Right ventricle myocardium superior (tissue), 1 donor: ENCODE results near the gene NOP9. TPM values are rescaled to one million over a fixed set of nuclear protein-coding genes. Genes with fewer than 3 reads are reported as not detected.

Experiments
- ATAC-seq: fragments of 200-7000 bp; cut with Tn5 transposase; one replicate; pipeline ENCODE4 v1.9.1; 2020; ENCODE audit warnings: mild to moderate bottlenecking; ENCODE audit not compliant: poor library complexity
- DNase-seq: peaks from one replicate; pipeline ENCODE4 v3.0.0-alpha.2; 2020
- intact Hi-C: fragments of 100-400 bp; cut with DNase I; formaldehyde crosslinking; loops from one replicate; pipeline ENCODE4 v1.11.2; 2022
- total RNA-seq: library from RNA; stranded (reverse); fragmentation: NEBNext Ultra II Directional; extraction: Animal tissue kit (Norgen Biotek cat#: 25700); gene quantifications from one replicate; pipeline ENCODE4 v1.2.1, GENCODE V29; 2021
- donor health status: DM: no; HTN: yes; CAD: no; lungs with severe emphysema.

NOP9 gene
- total RNA-seq, 1 donor from 2014 or later = 23.4 TPM

DNA sequence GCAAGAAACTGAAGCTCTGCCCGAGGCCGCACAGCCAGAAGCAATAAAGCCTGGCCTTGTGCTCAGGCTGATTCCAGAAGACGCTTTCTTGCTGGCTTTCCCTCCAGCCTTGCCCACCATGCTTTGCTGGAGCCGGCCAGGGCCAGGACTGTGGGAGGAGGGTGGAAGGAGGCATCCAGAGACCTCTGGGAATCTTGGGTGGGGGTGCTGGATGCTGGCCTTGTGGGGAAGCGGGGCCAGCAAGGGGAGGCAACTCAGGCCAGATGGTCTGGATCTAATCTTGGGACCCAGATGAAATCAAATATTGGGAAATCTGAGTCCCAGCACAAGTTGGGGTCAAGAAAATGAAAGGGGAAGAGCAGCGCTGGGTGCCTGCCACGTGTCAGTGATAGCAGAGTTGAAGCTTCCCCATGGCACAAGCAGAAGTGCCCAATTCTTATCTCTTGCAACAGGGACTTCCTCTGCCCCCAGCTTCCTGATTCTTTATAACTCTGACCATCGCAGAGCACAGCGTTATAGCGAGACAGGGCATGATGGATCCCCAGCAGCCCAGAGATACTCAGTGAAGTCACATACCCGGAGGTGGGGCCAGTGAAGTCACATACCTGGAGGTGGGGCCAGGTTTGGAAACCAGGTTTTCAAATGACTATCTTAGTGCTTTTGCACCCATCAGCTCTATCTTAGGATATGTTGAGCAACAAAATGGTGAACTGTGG lies 21.9 kb upstream of the NOP9 start:
- DNase-seq (peak; percentile 68), ATAC-seq (peak; percentile 7)
- intact Hi-C loops = no loop called here

GRCh38 chr14:24278424-24278823 lies 21.2 kb upstream of the NOP9 start:
- DNase-seq (no peak), ATAC-seq (no peak)
- intact Hi-C loops = no loop called here

- DNase-seq (no peak), ATAC-seq (peak; percentile 80)
- intact Hi-C loops = no loop called here
These were observed 20.1 kb upstream of the NOP9 start for GRCh38 chr14:24279301-24280186.

DNA sequence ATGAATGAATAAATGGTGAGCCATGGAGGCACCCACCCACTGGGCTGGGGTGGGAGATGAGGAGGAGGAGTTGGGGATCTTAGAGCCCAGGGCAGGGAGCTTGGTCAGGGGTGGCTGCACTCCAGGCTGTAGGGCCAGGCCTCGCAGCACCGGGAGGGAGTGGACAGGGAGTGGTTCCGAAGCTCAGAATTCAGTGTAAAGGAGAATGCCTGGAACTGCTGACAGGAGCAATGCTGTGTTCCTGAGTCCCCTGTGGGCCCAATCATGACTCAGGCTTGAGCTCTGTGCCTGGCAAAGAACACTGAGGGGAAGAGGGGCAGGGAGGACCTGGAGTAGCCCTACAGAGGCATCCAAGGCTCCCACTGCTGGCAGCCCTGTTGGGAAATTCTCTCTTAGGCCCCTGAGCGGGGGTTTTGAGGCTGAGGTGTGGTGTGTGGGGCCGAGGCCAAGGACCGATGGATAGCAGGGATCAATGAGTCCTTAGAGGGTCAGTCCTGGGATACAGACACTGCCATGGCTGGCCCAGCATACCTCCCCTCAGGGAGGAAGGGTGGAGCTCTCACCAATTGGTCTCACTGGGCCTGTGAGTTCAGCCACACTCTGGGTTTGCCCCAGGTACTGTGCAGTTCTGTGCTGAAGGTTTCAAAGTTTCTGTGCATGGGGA lies 18.7 kb upstream of the NOP9 start:
- DNase-seq = no peak
- intact Hi-C loops = no loop called here
- ATAC-seq = peak; percentile 25

- no peak for DNase-seq
- intact Hi-C loops = no loop called here
These were observed 18.0 kb upstream of the NOP9 start for GRCh38 chr14:24281636-24282035.

GRCh38 chr14:24282736-24283135 lies 16.9 kb upstream of the NOP9 start:
- no peak for DNase-seq
- ATAC-seq = no peak

More at GRCh38 chr14:24281636-24282035, 18.0 kb upstream of the NOP9 start:
- ATAC-seq = no peak

DNA sequence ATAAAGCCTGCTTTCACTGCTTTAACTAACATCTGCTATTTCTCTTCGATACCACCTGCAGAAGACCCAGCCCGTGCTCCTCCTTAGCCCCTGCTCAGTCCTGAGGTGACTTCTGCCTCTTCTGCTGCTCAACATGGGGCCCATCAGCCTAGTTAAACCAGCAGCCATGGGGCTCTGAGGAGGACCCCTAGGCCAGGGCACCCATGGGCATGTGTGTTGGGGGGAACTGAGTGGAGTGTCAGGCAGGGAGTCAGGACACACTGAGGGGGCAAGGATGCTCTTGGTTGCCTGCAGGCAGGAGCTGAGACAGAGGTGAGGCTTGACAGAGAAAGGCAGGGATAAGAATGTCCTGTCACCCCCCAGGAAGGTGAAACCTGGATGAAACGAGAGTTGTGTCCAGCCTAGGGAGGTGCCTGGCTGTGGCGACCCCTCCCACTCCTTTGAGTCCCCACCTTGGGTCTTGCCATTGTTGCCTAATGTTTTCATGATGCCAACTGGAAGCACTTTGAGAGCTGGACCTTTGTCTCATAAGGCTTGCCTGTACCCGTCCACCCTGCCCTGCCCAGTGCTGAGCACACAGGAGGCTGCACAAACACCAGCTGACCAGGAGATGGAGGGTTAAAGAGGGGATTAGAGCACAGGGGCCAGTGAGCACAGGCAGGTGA lies 15.7 kb upstream of the NOP9 start:
- intact Hi-C loops = no loop called here
- DNase-seq (no peak), ATAC-seq (no peak)

More at GRCh38 chr14:24282736-24283135, 16.9 kb upstream of the NOP9 start:
- intact Hi-C loops = no loop called here

GRCh38 chr14:24284501-24285035 lies 15.1 kb upstream of the NOP9 start:
- ATAC-seq (no peak), DNase-seq (no peak)
- intact Hi-C loops = no loop called here

DNA sequence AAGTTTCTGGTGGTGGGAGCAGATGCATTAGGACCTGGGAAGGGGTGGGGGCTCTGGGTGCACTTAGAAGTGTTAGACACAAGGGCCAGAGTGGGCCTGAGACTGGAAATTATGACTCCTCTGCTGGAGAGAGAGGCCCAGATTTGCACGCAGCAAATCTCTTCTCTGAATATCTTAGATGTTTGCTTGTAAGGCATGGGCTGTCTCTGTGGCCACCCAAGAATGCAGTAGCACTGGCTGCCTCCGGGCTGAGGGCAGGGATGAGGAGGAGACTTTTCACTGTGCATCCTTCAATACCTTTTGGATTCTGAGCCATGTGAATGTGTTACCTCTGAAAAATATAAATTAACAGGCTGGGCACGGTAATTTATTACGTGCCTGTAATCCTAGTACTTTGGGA lies 14.3 kb upstream of the NOP9 start:
- intact Hi-C loops = no loop called here
- no peak for DNase-seq
- no peak for ATAC-seq

DNA sequence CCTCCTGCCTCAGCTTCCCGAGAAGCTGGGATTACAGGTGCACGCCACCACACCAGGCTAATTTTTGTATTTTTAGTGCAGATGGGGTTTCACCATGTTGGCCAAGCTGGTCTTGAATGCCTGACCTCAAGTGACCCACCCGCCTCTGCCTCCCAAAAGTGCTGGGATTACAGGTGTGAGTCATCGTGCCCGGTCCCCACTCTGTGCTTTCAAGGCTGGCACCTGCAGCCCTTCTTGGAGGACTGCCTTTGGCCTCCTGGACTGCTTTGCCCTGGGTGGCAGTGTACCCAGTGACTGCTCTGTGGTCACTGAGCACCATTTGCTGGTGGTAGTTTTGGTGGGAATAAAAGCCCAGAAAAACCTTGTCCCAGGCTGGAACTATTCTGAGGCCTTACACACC lies 12.7 kb upstream of the NOP9 start:
- ATAC-seq (no peak), DNase-seq (no peak)
- intact Hi-C loops = no loop called here

- ATAC-seq (no peak), DNase-seq (no peak)
- intact Hi-C loops = loop anchor here (5.0 kb wide), 1 partner anchor 32 kb away; no protein-coding TSS in a partner anchor
These were observed 9.9 kb upstream of the NOP9 start for GRCh38 chr14:24289649-24290280.

GRCh38 chr14:24290746-24291145 lies 8.9 kb upstream of the NOP9 start:
- DNase-seq (no peak), ATAC-seq (no peak)

GRCh38 chr14:24291446-24292117 lies 8.1 kb upstream of the NOP9 start:
- intact Hi-C loops = loop anchor here (5.0 kb wide), 1 partner anchor 34 kb away; no protein-coding TSS in a partner anchor
- DNase-seq (no peak), ATAC-seq (no peak)

More at GRCh38 chr14:24290746-24291145, 8.9 kb upstream of the NOP9 start:
- intact Hi-C loops = loop anchor here (5.0 kb wide), 1 partner anchor 33 kb away; no protein-coding TSS in a partner anchor

DNA sequence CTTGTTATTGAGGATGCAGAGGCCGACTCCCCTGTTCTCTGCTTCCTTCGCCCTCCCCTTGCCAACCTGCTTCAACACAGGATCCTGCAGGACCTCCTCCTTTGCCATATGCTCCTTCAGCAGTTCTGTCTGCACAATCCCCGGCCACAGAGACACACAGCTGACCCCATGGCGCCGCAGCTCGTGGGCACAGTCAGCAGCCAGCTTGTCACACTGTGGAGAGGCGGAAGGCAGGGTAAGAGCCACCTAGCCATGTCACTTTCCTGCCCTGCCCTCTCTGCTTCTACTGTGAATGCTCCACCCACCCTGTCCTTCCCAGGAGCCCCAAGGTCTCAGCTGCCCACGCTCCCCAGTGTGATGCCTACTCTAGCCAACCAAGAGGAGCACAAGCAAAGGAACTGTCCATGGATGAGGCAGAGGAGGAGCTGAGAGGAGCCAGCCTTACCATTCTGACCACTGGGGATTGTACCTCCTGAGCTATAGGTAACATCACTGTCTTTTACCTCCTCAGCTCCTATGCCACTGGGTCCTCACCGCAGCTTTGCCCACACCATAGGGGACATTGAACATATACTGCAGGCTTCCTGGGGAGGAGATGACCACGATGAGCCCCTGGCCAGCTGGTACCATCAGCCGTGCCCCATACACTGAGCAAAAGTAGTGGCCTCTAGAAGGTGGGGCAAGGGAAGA lies 7.4 kb upstream of the NOP9 start:
- DNase-seq (no peak), ATAC-seq (no peak)
- intact Hi-C loops = loop anchor here (5.0 kb wide), 1 partner anchor 35 kb away; no protein-coding TSS in a partner anchor

DNA sequence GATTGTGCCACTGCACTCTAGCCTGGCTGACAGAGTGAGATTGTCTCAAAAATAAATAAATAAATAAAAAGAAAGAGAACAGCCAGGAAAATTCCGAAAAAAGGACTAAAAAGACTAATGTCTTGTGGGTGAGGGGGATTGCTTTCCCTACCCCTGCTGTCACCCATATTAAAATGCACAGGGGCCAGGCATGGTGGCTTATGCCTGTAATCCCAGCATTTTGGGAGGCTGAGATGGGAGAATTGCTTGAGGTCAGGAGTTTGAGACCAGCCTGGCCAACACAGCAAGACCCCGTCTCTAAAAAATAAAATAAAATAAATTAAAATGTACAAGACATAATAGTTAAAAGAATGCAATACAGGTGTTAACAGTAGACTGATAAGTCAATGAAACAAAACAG lies 6.1 kb upstream of the NOP9 start:
- DNase-seq (no peak), ATAC-seq (no peak)
- intact Hi-C loops = loop anchor here (5.0 kb wide), 1 partner anchor 36 kb away; no protein-coding TSS in a partner anchor

GRCh38 chr14:24296341-24297157 lies 3.1 kb upstream of the NOP9 start:
- intact Hi-C loops = loop anchor here (2.0 kb wide), 1 partner anchor 54 kb away; the partner anchor contains the start of gene TINF2
- peak; percentile 70 for DNase-seq
- ATAC-seq = peak; percentile 62
